ENCODE data around the gene TMEM63B.

TMEM63B gene

DNA sequence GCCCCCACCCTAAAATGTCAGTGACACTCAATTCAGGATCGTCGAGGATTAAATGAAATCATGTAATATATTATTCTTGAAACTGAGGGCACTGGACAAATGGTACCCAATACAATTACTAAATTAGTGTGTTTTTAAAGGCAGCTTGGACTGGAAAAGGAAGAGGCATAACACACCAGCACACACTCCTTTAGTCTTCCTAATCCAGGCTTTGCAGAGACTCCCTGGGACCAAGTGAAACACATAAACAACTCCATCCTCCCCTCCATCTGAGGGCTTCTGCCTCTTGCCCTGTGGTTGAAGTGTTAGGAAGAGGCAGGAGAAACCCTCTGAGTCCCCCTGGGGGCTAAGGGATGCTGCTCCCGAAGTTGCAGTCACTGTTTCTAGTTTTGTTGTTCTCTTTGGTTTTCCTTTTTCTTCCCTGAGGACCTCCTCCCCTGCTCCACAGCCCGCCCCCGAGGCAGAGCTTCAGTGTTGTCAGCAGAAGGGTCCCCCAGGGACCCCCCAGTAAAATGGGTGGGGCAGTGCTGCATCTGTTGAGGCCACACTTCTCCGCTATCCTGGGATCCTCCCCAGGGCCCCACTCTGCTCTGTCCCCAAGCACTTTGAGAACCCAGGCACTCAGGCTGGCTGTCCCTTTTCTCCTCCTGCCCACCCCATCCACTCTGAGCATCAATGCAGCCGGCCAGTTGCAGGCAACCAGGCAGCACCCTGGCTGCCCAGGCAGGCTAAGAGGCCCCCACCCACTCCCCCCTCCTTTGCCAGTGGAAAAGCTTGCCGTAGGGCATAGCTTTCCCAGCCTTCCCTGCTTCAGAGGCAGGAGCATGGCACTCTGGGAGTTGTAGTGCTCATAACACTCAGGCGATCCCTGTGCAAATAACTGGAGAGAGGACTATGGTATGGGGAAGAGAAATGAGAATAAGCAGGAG lies 5.9 kb downstream of the TMEM63B start:
- TF ChIP-seq, protein P1, sequence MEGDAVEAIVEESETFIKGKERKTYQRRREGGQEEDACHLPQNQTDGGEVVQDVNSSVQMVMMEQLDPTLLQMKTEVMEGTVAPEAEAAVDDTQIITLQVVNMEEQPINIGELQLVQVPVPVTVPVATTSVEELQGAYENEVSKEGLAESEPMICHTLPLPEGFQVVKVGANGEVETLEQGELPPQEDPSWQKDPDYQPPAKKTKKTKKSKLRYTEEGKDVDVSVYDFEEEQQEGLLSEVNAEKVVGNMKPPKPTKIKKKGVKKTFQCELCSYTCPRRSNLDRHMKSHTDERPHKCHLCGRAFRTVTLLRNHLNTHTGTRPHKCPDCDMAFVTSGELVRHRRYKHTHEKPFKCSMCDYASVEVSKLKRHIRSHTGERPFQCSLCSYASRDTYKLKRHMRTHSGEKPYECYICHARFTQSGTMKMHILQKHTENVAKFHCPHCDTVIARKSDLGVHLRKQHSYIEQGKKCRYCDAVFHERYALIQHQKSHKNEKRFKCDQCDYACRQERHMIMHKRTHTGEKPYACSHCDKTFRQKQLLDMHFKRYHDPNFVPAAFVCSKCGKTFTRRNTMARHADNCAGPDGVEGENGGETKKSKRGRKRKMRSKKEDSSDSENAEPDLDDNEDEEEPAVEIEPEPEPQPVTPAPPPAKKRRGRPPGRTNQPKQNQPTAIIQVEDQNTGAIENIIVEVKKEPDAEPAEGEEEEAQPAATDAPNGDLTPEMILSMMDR (IDR thresholded peaks at IDR 0.05; ENCODE audit: borderline replicate concordance, control extremely low read depth, extremely low read depth, insufficient read depth, missing control alignments), result no peak
- in situ Hi-C loops (cut with MboI; ENCODE audit: low sequenced_read_pairs, unreplicated experiment), result no loop called here

DNA sequence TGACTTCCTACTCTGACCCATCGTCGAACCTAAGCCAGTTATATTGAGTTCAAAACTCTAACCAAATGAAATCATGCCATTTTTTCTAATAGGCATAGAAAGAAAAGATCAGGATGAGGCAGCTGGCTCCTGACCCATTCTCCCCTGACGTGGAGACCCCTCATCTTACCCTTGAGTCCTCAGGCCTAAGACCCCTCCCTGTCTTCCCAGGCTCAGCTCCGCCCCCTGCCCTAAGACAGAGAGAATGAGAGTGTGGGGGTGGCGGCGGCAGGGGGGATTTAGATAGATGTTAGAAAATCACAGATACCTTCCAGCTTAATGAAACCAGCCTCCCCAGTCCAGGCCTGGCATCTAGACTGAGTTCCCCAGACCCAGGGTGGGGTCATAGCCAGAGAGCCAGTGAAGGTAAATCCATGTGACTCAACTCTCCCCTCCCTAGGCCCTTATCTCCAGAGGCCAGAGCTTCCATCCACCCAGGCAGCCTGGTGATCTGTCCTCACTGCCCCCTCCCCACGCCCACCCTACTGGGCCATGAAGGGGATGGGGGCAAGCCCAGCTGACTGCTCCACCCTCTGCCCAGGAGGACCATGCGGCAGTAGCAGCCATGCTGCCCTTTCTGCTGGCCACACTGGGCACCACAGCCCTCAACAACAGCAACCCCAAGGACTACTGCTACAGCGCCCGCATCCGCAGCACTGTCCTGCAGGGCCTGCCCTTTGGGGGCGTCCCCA lies 6.8 kb downstream of the TMEM63B start:
- in situ Hi-C loops (cut with MboI; ENCODE audit: low sequenced_read_pairs, unreplicated experiment), result no loop called here
- TF ChIP-seq, protein P1 (IDR thresholded peaks at IDR 0.05; ENCODE audit: borderline replicate concordance, control extremely low read depth, extremely low read depth, insufficient read depth, missing control alignments), result no peak
- no peak for DNase-seq (ENCODE audit: low spot score)

More for the DNA sequence above, 5.9 kb downstream of the TMEM63B start:
- DNase-seq (ENCODE audit: low spot score), result no peak

DNA sequence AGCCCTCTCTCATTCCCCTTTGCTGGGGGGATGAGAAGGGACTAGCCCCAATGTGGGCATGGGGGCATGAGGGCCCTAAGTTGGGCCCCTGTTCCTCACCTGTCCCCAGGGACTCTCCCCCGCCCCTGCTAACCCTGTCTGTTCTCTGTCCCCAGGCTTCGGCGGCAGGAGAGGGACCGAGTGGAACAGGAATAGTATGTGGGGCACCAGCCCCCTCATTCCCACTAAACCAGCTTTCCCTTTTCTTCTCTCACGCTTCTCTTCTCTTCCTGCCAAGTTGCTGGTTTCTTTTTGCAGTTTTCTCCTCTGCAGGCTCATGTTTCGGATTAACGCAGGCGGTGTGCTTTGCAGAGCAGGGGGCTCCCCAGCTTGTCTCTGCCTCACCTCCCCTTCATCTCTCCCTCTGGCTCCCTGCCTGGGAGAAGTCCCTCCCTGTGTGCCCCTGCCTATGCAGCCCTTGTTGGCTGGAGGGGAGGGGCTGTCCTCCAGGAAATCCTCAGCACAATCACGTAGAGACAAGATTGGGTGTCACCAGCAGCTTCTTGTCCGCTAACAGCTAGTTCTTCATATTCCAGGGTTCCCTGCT lies 7.9 kb downstream of the TMEM63B start:
- TF ChIP-seq, protein P1 (IDR thresholded peaks at IDR 0.05; ENCODE audit: borderline replicate concordance, control extremely low read depth, extremely low read depth, insufficient read depth, missing control alignments), result no peak
- in situ Hi-C loops (cut with MboI; ENCODE audit: low sequenced_read_pairs, unreplicated experiment), result no loop called here
- no peak for DNase-seq (ENCODE audit: low spot score)

DNA sequence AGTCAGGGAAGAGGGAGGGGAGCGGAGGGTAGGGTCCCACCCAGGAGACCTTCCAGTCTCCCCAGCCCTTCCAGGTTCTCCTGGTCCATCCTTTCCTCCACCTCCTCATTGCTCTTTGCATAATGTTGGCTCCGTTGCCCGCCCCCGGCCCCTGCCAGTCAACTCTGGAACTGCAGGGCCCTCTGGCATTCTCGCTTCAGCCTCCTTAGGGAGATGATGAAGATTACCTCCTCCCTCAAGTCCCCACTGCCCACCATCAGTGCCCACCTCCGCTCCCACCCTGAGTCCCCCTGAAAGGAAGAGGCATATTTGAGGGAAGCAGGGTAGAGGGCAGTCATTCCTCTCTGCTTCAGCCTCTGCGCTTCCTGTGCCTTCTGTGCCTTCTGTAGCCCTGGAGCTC lies 8.5 kb downstream of the TMEM63B start:
- TF ChIP-seq, protein P1 (IDR thresholded peaks at IDR 0.05; ENCODE audit: borderline replicate concordance, control extremely low read depth, extremely low read depth, insufficient read depth, missing control alignments), result no peak
- in situ Hi-C loops (cut with MboI; ENCODE audit: low sequenced_read_pairs, unreplicated experiment), result no loop called here
- DNase-seq (ENCODE audit: low spot score), result no peak

DNA sequence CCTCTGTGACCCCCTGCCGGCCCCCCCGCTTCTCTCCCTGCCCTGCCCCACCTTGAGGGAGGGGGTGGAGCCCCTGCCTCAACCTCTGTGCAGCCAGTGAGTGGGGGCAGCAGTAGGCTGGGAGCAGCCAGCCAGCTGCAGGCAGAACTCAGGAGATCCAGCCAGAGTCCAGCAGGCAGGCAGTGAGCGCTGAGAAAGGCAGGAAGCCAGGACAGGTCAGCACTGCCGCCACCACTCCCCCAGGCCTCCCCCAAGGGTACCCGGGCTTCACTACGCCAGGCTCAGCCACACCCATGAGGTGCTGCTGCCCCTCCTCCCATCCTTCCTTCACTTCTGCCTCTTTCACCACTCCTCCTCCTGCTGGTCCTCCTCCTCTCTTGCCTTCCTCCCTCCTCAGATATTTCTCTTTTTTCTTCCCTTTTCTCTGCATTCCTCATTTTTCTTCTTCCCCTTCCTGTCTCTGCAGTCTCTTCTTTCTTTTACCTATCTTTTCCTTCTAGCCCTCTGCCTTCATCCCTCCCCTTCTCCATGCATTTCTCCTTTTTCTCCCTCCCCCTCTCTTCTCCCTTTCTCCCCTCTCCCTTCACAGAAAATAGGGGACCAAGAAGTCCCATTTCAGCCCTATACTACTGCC lies 11.5 kb downstream of the TMEM63B start:
- in situ Hi-C loops (cut with MboI; ENCODE audit: low sequenced_read_pairs, unreplicated experiment), result no loop called here
- TF ChIP-seq, protein P1 (IDR thresholded peaks at IDR 0.05; ENCODE audit: borderline replicate concordance, control extremely low read depth, extremely low read depth, insufficient read depth, missing control alignments), result no peak
- DNase-seq (ENCODE audit: low spot score), result no peak

DNA sequence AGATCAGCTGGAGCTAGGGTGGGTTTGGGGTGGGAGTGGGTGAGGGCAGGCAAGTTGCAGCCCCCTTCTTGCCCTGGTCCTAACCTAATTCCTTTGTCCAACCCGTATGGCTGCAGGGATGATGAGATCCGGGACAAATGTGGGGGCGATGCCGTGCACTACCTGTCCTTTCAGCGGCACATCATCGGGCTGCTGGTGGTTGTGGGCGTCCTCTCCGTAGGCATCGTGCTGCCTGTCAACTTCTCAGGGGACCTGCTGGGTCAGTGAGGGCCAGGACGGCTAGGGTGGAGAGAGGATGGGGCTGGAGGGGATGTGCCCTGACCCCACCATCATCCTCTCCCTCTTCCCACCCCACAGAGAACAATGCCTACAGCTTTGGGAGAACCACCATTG lies 12.0 kb downstream of the TMEM63B start:
- TF ChIP-seq, protein P1 (IDR thresholded peaks at IDR 0.05; ENCODE audit: borderline replicate concordance, control extremely low read depth, extremely low read depth, insufficient read depth, missing control alignments), result no peak
- in situ Hi-C loops (cut with MboI; ENCODE audit: low sequenced_read_pairs, unreplicated experiment), result no loop called here
- no peak for DNase-seq (ENCODE audit: low spot score)
